Skeletal muscle satellite cell (primary cell): Measurements from ENCODE around the gene SQSTM1.
A peak's percentile ranks its signal among the peaks of the same experiment; 100 is the strongest.

Source experiments
- H3K27me3 ChIP-seq: 2 replicates; pipeline ENCODE4 v1.7.0; 2013; ENCODE audit warnings: low read length; ENCODE audit not compliant: control insufficient read depth, insufficient read depth
- H3K36me3 ChIP-seq: 2 replicates; pipeline ENCODE4 v1.7.0; 2013; ENCODE audit warnings: mild to moderate bottlenecking, control low read depth, low read length; ENCODE audit not compliant: insufficient read depth
- H3K4me1 ChIP-seq: 2 replicates; pipeline ENCODE4 v1.7.0; 2013; ENCODE audit warnings: low read length; ENCODE audit not compliant: control insufficient read depth, insufficient read depth
- H3K4me2 ChIP-seq: 2 replicates; pipeline ENCODE4 v1.7.0; 2013; ENCODE audit warnings: mild to moderate bottlenecking, low read length
- H3K4me3 ChIP-seq: 2 replicates; pipeline ENCODE4 v1.7.0; 2013; ENCODE audit warnings: low read length
- H3K9ac ChIP-seq: 2 replicates; pipeline ENCODE4 v1.7.0; 2013; ENCODE audit warnings: mild to moderate bottlenecking, low read depth, low read length, moderate library complexity
- H3K9me3 ChIP-seq: replicated peaks from 2 replicates; pipeline ENCODE4 v1.7.0; 2013; ENCODE audit warnings: mild to moderate bottlenecking, control low read depth, low read length

Gene SQSTM1

GRCh38 chr5:179801304-179802206 is 19.1 kb upstream of the SQSTM1 start:
- Histone ChIP-seq H3K4me2 (no peak overlapping the region), H3K4me1 (peaks cover 40% of the 10 kb centered on the region), H3K27me3 (no peaks in the 10 kb centered on the region), H3K9me3 (no peaks in the 10 kb centered on the region), H3K36me3 (peaks cover 55% of the 10 kb centered on the region), H3K4me3 (no peak overlapping the region), H3K9ac (no peak overlapping the region)

- Histone ChIP-seq H3K9ac (no peak overlapping the region), H3K9me3 (no peaks in the 10 kb centered on the region), H3K4me1 (peaks cover 36% of the 10 kb centered on the region), H3K36me3 (peaks cover 47% of the 10 kb centered on the region), H3K27me3 (no peaks in the 10 kb centered on the region), H3K4me3 (no peak overlapping the region), H3K4me2 (no peak overlapping the region)
Observed at GRCh38 chr5:179802207-179802883, 18.4 kb upstream of the SQSTM1 start.

GRCh38 chr5:179802950-179803562 is 17.6 kb upstream of the SQSTM1 start:
- no peak overlapping the region for H3K4me3 ChIP-seq
- H3K9ac ChIP-seq: no peak overlapping the region
- peaks cover 36% of the 10 kb centered on the region for H3K4me1 ChIP-seq
- no peaks in the 10 kb centered on the region for H3K9me3 ChIP-seq
- H3K27me3 ChIP-seq: no peaks in the 10 kb centered on the region
- H3K36me3 ChIP-seq: peaks cover 40% of the 10 kb centered on the region
- peak overlapping the region; percentile 27 for H3K4me2 ChIP-seq

- peaks cover 31% of the 10 kb centered on the region for H3K36me3 ChIP-seq
- H3K27me3 ChIP-seq: no peaks in the 10 kb centered on the region
- no peaks in the 10 kb centered on the region for H3K9me3 ChIP-seq
- peak overlapping the region; percentile 99 for H3K4me2 ChIP-seq
- H3K4me3 ChIP-seq: peak overlapping the region; percentile 98
- H3K9ac ChIP-seq: peak overlapping the region; percentile 79
- peaks cover 36% of the 10 kb centered on the region for H3K4me1 ChIP-seq
Observed at GRCh38 chr5:179803651-179804554, 16.8 kb upstream of the SQSTM1 start.

- Histone ChIP-seq H3K27me3 (no peaks in the 10 kb centered on the region), H3K4me1 (peaks cover 36% of the 10 kb centered on the region), H3K4me3 (peak overlapping the region; percentile 98), H3K4me2 (peak overlapping the region; percentile 99), H3K36me3 (peaks cover 25% of the 10 kb centered on the region), H3K9ac (peak overlapping the region; percentile 79), H3K9me3 (no peaks in the 10 kb centered on the region)
Observed at GRCh38 chr5:179804555-179804947, 16.2 kb upstream of the SQSTM1 start.

GRCh38 chr5:179805070-179805528 is 15.6 kb upstream of the SQSTM1 start:
- H3K4me1 ChIP-seq: peaks cover 36% of the 10 kb centered on the region
- peak overlapping the region; percentile 99 for H3K4me2 ChIP-seq
- H3K27me3 ChIP-seq: no peaks in the 10 kb centered on the region
- peaks cover 19% of the 10 kb centered on the region for H3K36me3 ChIP-seq
- peak overlapping the region; percentile 98 for H3K4me3 ChIP-seq
- H3K9me3 ChIP-seq: no peaks in the 10 kb centered on the region
- H3K9ac ChIP-seq: peak overlapping the region; percentile 79

GRCh38 chr5:179805529-179806249 is 15.0 kb upstream of the SQSTM1 start:
- Histone ChIP-seq H3K4me1 (peaks cover 36% of the 10 kb centered on the region), H3K9ac (peak overlapping the region; percentile 79), H3K4me2 (peak overlapping the region; percentile 99), H3K9me3 (no peaks in the 10 kb centered on the region), H3K27me3 (no peaks in the 10 kb centered on the region), H3K36me3 (peaks cover 13% of the 10 kb centered on the region), H3K4me3 (peak overlapping the region; percentile 98)

GRCh38 chr5:179806250-179807048 is 14.3 kb upstream of the SQSTM1 start, which contains the start of gene MGAT4B:
Gene MGAT4B, minus strand, starts transcription at chr5:179806866. Its CDS starts 283 bp downstream, at chr5:179806583.
- H3K9ac ChIP-seq: peak within 1 kb of the TSS; percentile 79
- peaks cover 7% of the 10 kb centered on the region for H3K36me3 ChIP-seq
- H3K9me3 ChIP-seq: no peaks in the 10 kb centered on the region
- peak within 1 kb of the TSS; percentile 98 for H3K4me3 ChIP-seq
- peaks cover 36% of the 10 kb centered on the region for H3K4me1 ChIP-seq
- H3K27me3 ChIP-seq: no peaks in the 10 kb centered on the region
- peak within 1 kb of the TSS; percentile 99 for H3K4me2 ChIP-seq

- Histone ChIP-seq H3K4me2 (no peak overlapping the region), H3K9ac (no peak overlapping the region), H3K4me3 (no peak overlapping the region), H3K36me3 (peaks cover 16% of the 10 kb centered on the region), H3K9me3 (no peaks in the 10 kb centered on the region), H3K27me3 (no peaks in the 10 kb centered on the region), H3K4me1 (peaks cover 9% of the 10 kb centered on the region)
Observed at GRCh38 chr5:179812135-179812825, 8.4 kb upstream of the SQSTM1 start.
